ENCODE measurements around the gene UBE2B. TPM values are rescaled to one million over a fixed set of nuclear protein-coding genes. Genes with fewer than 3 reads are reported as not detected.
A peak's percentile ranks its signal among the peaks of the same experiment; 100 is the strongest.

UBE2B gene
- polyA plus RNA-seq, 3 donors: 30.6 to 68.6 (median 43.4) TPM

DNA sequence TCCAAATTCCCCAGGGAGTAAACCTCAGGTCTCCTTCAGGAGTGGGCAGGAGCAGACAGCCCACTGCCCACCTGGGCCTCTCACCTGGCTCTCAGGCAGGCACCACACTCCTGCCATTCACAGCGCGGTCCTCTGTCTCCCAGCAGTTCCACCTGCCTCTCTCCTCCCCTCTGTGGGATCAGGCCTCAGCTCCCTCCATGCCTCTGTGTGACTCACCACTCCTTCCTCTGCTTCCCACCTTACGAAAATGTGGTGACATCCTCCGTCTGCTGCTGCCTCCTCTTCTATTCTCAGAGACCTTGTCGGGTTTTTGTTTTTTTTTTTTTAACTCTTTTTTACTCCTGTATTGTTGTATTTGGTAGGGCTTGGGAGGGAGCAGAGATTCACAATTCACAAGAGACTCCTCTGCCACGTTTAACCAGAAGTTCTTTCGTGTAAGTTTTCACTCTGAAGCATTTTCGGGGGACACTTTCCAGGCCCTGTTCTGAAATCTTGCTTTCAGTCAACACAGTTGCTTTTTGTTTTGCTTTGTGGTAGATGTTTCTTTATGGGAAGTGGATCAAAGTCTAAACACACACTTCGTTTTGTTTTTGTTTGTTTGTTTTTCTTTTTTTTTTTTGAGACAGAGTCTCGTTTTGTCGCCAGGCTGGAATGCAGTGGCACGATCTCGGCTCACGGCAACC lies 61.4 kb downstream of the UBE2B start:
- H3K9me3 Mint-ChIP-seq: no peaks in the 10 kb centered on the region
- no peak overlapping the region for H3K9ac ChIP-seq (ENCODE audit: insufficient read depth, low read length, poor library complexity, severe bottlenecking)
- peaks cover 3 to 8% (median 4%) of the 10 kb centered on the region in 3 donors for H3K27me3 Mint-ChIP-seq (ENCODE audit: low read depth in 3 of 3)
- H3K9me3 ChIP-seq (replicated peaks in 1 of 2; ENCODE audit: control insufficient read depth in 1 of 2, insufficient read depth in 1 of 2, low read length in 2 of 2): no peaks in the 10 kb centered on the region
- peak in 1 of 3 donors; percentile 9 for DNase-seq
- no peaks in the 10 kb centered on the region for H3K36me3 Mint-ChIP-seq
- no peak overlapping the region for H3K4me2 ChIP-seq (replicated peaks; ENCODE audit: extremely low read depth, low read length, poor library complexity, severe bottlenecking)
- no peaks in the 10 kb centered on the region for H3K79me2 ChIP-seq (ENCODE audit: insufficient read depth, low read length)
- intact Hi-C loops (cut with micrococcal nuclease): loop anchor here in 1 of 2 donors (10.0 kb wide), 1 partner anchor 92 kb away; the partner anchor contains the start of gene JADE2
- peaks cover 11 to 12% of the 10 kb centered on the region in 2 donors for H3K4me1 ChIP-seq (ENCODE audit: control insufficient read depth in 1 of 2, insufficient read depth in 2 of 2, low read length in 2 of 2)
- H3K27ac Mint-ChIP-seq: peak overlapping the region in 3 of 7 donors; percentile 20 to 78 (median 68)
- 89% methylated on average over 9 of the region's 14 CpGs for WGBS (ENCODE audit: insufficient coverage)
- peak overlapping the region; percentile 13 for H2AFZ ChIP-seq (ENCODE audit: insufficient read depth, low read depth, low read length, poor library complexity, severe bottlenecking)
- H3K36me3 ChIP-seq (replicated peaks in 1 of 2; ENCODE audit: control insufficient read depth in 1 of 2, insufficient read depth in 2 of 2, low read length in 2 of 2): no peaks in the 10 kb centered on the region
- no peak overlapping the region for H3K4me3 ChIP-seq (replicated peaks in 1 of 3; ENCODE audit: low read depth in 2 of 3, low read length in 3 of 3)
- H3K27me3 ChIP-seq (ENCODE audit: control insufficient read depth in 2 of 2, insufficient read depth in 2 of 2, low read length in 2 of 2): no peaks in the 10 kb centered on the region
- no peak overlapping the region for H3K4me3 Mint-ChIP-seq
- no peaks in the 10 kb centered on the region for H4K20me1 ChIP-seq (ENCODE audit: insufficient read depth, low read length)
- no peak overlapping the region for H3K27ac ChIP-seq (ENCODE audit: low read depth in 1 of 2, low read length in 2 of 2)
- H3K4me1 Mint-ChIP-seq: peaks cover 23% of the 10 kb centered on the region
- TF ChIP-seq CTCF (IDR thresholded peaks at IDR 0.05): no peak

- Histone ChIP-seq H4K20me1 (ENCODE audit: insufficient read depth, low read length) (no peaks in the 10 kb centered on the region), H3K27me3 (ENCODE audit: control insufficient read depth in 2 of 2, insufficient read depth in 2 of 2, low read length in 2 of 2) (no peaks in the 10 kb centered on the region), H3K79me2 (ENCODE audit: insufficient read depth, low read length) (no peaks in the 10 kb centered on the region), H3K4me2 (replicated peaks; ENCODE audit: extremely low read depth, low read length, poor library complexity, severe bottlenecking) (no peak overlapping the region), H2AFZ (ENCODE audit: insufficient read depth, low read depth, low read length, poor library complexity, severe bottlenecking) (no peak overlapping the region), H3K9me3 (replicated peaks in 1 of 2; ENCODE audit: control insufficient read depth in 1 of 2, insufficient read depth in 1 of 2, low read length in 2 of 2) (no peaks in the 10 kb centered on the region), H3K36me3 (replicated peaks in 1 of 2; ENCODE audit: control insufficient read depth in 1 of 2, insufficient read depth in 2 of 2, low read length in 2 of 2) (no peaks in the 10 kb centered on the region), H3K4me1 (ENCODE audit: control insufficient read depth in 1 of 2, insufficient read depth in 2 of 2, low read length in 2 of 2) (peaks cover 11 to 12% of the 10 kb centered on the region in 2 donors), H3K27ac (ENCODE audit: low read depth in 1 of 2, low read length in 2 of 2) (no peak overlapping the region), H3K4me3 (replicated peaks in 1 of 3; ENCODE audit: low read depth in 2 of 3, low read length in 3 of 3) (no peak overlapping the region), H3K9ac (ENCODE audit: insufficient read depth, low read length, poor library complexity, severe bottlenecking) (no peak overlapping the region)
- WGBS (ENCODE audit: insufficient coverage): 100% methylated on average over 1 of the region's 2 CpGs
- Mint-ChIP-seq H3K36me3 (no peaks in the 10 kb centered on the region), H3K4me1 (peaks cover 23% of the 10 kb centered on the region), H3K27me3 (ENCODE audit: low read depth in 3 of 3) (peaks cover 1 to 6% (median 3%) of the 10 kb centered on the region in 3 donors), H3K27ac (peak overlapping the region in 6 of 7 donors; percentile 64 to 94 (median 81)), H3K9me3 (peaks cover 0 to 2% (median 0%) of the 10 kb centered on the region in 7 donors), H3K4me3 (no peak overlapping the region)
- no peak for TF ChIP-seq CTCF (IDR thresholded peaks at IDR 0.05)
- intact Hi-C loops (cut with micrococcal nuclease): loop anchor here in 1 of 2 donors (10.0 kb wide), 1 partner anchor 89 kb away; the partner anchor contains the start of gene JADE2
- DNase-seq: peak; percentile 14 to 47 (median 18)
These were observed 64.2 kb downstream of the UBE2B start for GRCh38 chr5:134435560-134435959.
